SKM-1 treated with dmso at 0.1 percent for 144 hours (cell line): ENCODE results near the gene ANGPTL4.
"Not testable (repeated sequence)": the region's sequence is repeated elsewhere in the genome, so short reads cannot be mapped to it uniquely, and the experiment has no call there.

Experiments used
- DNase-seq: peaks from one replicate; lab custom pipeline; 2025; ENCODE audit not compliant: unreplicated experiment; lab: John Stamatoyannopoulos, UW

The ANGPTL4 gene

GRCh38 chr19:8361921-8362793, 1.8 kb upstream of the ANGPTL4 start:
- no peak for DNase-seq

- DNase-seq = no peak
Measured at GRCh38 chr19:8366121-8366581, 2.2 kb downstream of the ANGPTL4 start.

GRCh38 chr19:8366961-8367326, 3.0 kb downstream of the ANGPTL4 start:
- no peak for DNase-seq

GRCh38 chr19:8367327-8368001, 3.5 kb downstream of the ANGPTL4 start:
- DNase-seq = no peak

GRCh38 chr19:8370176-8371010, 6.4 kb downstream of the ANGPTL4 start:
- DNase-seq = no peak

- no peak for DNase-seq
Measured at GRCh38 chr19:8371011-8371804, 7.3 kb downstream of the ANGPTL4 start.

GRCh38 chr19:8373867-8374813, 10.2 kb downstream of the ANGPTL4 start:
- no peak for DNase-seq

- not testable (repeated sequence) for DNase-seq
Measured at GRCh38 chr19:8375766-8376165, 11.8 kb downstream of the ANGPTL4 start.

GRCh38 chr19:8376373-8376974, 12.5 kb downstream of the ANGPTL4 start:
- DNase-seq = not testable (repeated sequence)

GRCh38 chr19:8377598-8377997, 13.6 kb downstream of the ANGPTL4 start:
- DNase-seq = no peak

GRCh38 chr19:8379156-8379891, 15.4 kb downstream of the ANGPTL4 start:
- not testable (repeated sequence) for DNase-seq

GRCh38 chr19:8384569-8384968, 20.6 kb downstream of the ANGPTL4 start:
- DNase-seq = not testable (repeated sequence)

- not testable (repeated sequence) for DNase-seq
Measured at GRCh38 chr19:8385103-8385502, 21.1 kb downstream of the ANGPTL4 start.

- not testable (repeated sequence) for DNase-seq
Measured at GRCh38 chr19:8385566-8385965, 21.6 kb downstream of the ANGPTL4 start.

GRCh38 chr19:8386419-8386818, 22.5 kb downstream of the ANGPTL4 start:
- DNase-seq = not testable (repeated sequence)

- DNase-seq = no peak
Measured at GRCh38 chr19:8386990-8387389, 23.0 kb downstream of the ANGPTL4 start.

GRCh38 chr19:8387688-8388611, 24.0 kb downstream of the ANGPTL4 start:
- DNase-seq = no peak
